Measurements from ENCODE around the gene NEO1.

DNA sequence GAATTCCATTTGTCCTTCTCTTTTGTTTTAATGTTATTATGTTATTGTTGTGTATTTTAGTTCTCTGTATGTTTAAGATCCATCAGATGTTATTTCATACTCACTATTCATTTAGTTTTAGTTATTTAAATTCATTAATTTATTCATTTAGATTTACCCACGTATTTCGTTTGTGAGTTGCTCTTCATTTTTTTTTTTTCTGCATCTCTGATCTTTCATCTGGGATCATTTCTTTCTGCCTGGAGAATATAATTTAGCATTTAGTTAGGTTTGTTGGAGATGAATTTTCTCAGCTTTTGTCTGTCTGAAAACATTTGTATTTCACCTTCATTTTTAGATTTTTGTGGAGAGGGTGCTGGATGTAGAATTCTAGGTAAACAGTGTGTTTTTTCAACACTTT, 12.9 kb downstream of the NEO1 start:
- TF ChIP-seq, protein P1, sequence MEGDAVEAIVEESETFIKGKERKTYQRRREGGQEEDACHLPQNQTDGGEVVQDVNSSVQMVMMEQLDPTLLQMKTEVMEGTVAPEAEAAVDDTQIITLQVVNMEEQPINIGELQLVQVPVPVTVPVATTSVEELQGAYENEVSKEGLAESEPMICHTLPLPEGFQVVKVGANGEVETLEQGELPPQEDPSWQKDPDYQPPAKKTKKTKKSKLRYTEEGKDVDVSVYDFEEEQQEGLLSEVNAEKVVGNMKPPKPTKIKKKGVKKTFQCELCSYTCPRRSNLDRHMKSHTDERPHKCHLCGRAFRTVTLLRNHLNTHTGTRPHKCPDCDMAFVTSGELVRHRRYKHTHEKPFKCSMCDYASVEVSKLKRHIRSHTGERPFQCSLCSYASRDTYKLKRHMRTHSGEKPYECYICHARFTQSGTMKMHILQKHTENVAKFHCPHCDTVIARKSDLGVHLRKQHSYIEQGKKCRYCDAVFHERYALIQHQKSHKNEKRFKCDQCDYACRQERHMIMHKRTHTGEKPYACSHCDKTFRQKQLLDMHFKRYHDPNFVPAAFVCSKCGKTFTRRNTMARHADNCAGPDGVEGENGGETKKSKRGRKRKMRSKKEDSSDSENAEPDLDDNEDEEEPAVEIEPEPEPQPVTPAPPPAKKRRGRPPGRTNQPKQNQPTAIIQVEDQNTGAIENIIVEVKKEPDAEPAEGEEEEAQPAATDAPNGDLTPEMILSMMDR (IDR thresholded peaks at IDR 0.05), result no peak
- TF ChIP-seq POLR2A (IDR thresholded peaks at IDR 0.05), result no peak
